ENCODE results near the gene ERCC1. TPM values are rescaled to one million over a fixed set of nuclear protein-coding genes. Genes with fewer than 3 reads are reported as not detected.

The ERCC1 gene
- total and polyA plus RNA-seq, 7 donors = 27.3 to 67.0 (median 41.8) TPM

GRCh38 chr19:45358213-45358792 is 65.4 kb downstream of the ERCC1 start:
- Histone ChIP-seq H3K36me3 (peaks cover 0 to 46% (median 5%) of the 10 kb centered on the region in 4 donors), H3K27me3 (no peaks in the 10 kb centered on the region), H3K4me1 (no peaks in the 10 kb centered on the region), H3K27ac (no peak overlapping the region), H3K9me3 (no peaks in the 10 kb centered on the region), H3K4me3 (no peak overlapping the region)
- TF ChIP-seq, protein P1, sequence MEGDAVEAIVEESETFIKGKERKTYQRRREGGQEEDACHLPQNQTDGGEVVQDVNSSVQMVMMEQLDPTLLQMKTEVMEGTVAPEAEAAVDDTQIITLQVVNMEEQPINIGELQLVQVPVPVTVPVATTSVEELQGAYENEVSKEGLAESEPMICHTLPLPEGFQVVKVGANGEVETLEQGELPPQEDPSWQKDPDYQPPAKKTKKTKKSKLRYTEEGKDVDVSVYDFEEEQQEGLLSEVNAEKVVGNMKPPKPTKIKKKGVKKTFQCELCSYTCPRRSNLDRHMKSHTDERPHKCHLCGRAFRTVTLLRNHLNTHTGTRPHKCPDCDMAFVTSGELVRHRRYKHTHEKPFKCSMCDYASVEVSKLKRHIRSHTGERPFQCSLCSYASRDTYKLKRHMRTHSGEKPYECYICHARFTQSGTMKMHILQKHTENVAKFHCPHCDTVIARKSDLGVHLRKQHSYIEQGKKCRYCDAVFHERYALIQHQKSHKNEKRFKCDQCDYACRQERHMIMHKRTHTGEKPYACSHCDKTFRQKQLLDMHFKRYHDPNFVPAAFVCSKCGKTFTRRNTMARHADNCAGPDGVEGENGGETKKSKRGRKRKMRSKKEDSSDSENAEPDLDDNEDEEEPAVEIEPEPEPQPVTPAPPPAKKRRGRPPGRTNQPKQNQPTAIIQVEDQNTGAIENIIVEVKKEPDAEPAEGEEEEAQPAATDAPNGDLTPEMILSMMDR (IDR thresholded peaks at IDR 0.05) = no peak
- TF ChIP-seq EP300 (IDR thresholded peaks at IDR 0.05) (no peak), POLR2AphosphoS5 (IDR thresholded peaks at IDR 0.05) (no peak), POLR2A (IDR thresholded peaks at IDR 0.05) (no peak)
- DNase-seq = no peak
- whole genome bisulfite sequencing, 2 donors = 94% methylated on average over 12 of the region's 12 CpGs
- intact Hi-C loops (cut with DNase I) = no loop called here

DNA sequence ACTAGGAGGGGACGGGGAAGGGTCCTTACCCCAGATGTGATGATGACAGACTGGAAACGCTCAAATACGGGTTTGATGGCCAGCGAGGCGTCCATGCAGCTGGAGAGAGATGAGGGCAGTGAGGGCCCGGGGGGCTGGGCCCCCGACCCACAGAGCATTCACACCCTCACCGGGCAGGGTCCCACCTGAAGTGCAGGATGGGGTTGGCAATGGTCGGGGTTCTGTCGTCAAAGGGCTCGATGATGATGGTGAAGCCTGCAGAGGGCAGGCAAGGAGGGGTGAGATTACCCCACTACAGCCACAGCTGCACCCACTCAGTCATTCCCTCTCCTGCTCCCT is 66.3 kb downstream of the ERCC1 start:
- Histone ChIP-seq H3K36me3 (peaks cover 0 to 47% (median 5%) of the 10 kb centered on the region in 4 donors), H3K9me3 (no peaks in the 10 kb centered on the region), H3K27ac (no peak overlapping the region), H3K4me3 (no peak overlapping the region), H3K27me3 (no peaks in the 10 kb centered on the region), H3K4me1 (no peaks in the 10 kb centered on the region)
- intact Hi-C loops (cut with DNase I) = no loop called here
- TF ChIP-seq, protein P1 (IDR thresholded peaks at IDR 0.05) = no peak
- TF ChIP-seq EP300 (IDR thresholded peaks at IDR 0.05) (no peak), POLR2AphosphoS5 (IDR thresholded peaks at IDR 0.05) (no peak)
- no peak for DNase-seq
- 93 to 95% methylated on average over 11 of the region's 11 CpGs for WGBS, 2 donors

Small RNAs within 50 kb of the gene (small RNA-seq; reads per million reads assigned to genes)
- 0 reads per million in 3 donors for gene MIR6088

Other genes with a start within 250 kb of the ERCC1 start
- 10 to 100 TPM; 15.1 to 36.4 (median 27.2) TPM for gene TRAPPC6A, start 245.7 kb downstream of the ERCC1 start, total RNA-seq
- 10 to 100 TPM; 50.3 to 67.5 (median 66.1) TPM for gene TRAPPC6A, start 245.7 kb downstream of the ERCC1 start, polyA plus RNA-seq
- gene BLOC1S3, start 245.1 kb downstream of the ERCC1 start, total RNA-seq = 10 to 100 TPM in 1 of 4 donors, 1 to 10 TPM in 3; 6.1 to 10.9 (median 7.8) TPM
- 1 to 10 TPM; 2.8 to 7.0 (median 3.0) TPM for gene BLOC1S3, start 245.1 kb downstream of the ERCC1 start, polyA plus RNA-seq
- under 1 TPM in 2 of 4 donors, not detected in 2; 0.14 to 0.33 TPM for gene EXOC3L2, start 178.5 kb downstream of the ERCC1 start, total RNA-seq
- gene EXOC3L2, start 178.5 kb downstream of the ERCC1 start, polyA plus RNA-seq = 1 to 10 TPM in 1 of 3 donors, under 1 TPM in 1, not detected in 1; 0.69 to 1.7 TPM
- 10 to 100 TPM; 12.7 to 39.9 (median 15.2) TPM for gene MARK4, start 172.6 kb downstream of the ERCC1 start, total RNA-seq
- gene MARK4, start 172.6 kb downstream of the ERCC1 start, polyA plus RNA-seq = 10 to 100 TPM in 1 of 3 donors, 1 to 10 TPM in 2; 6.2 to 12.3 (median 7.2) TPM
- gene CKM, start 101.0 kb downstream of the ERCC1 start, total RNA-seq = 1 to 10 TPM in 1 of 4 donors, under 1 TPM in 3; 0.66 to 1.1 (median 0.77) TPM
- 10 to 100 TPM in 1 of 3 donors, 1 to 10 TPM in 1, under 1 TPM in 1; 0.48 to 14.4 (median 5.8) TPM for gene CKM, start 101.0 kb downstream of the ERCC1 start, polyA plus RNA-seq
- gene KLC3, start 83.2 kb downstream of the ERCC1 start, total RNA-seq = not detected
- under 1 TPM in 1 of 3 donors, not detected in 2; 0.09 TPM for gene KLC3, start 83.2 kb downstream of the ERCC1 start, polyA plus RNA-seq
- gene ERCC2, start 53.3 kb downstream of the ERCC1 start, total RNA-seq = 10 to 100 TPM in 1 of 4 donors, 1 to 10 TPM in 3; 4.6 to 12.8 (median 9.8) TPM
- gene ERCC2, start 53.3 kb downstream of the ERCC1 start, polyA plus RNA-seq = 10 to 100 TPM in 1 of 3 donors, 1 to 10 TPM in 2; 4.2 to 12.9 (median 9.0) TPM
- gene PPP1R13L, start 18.8 kb downstream of the ERCC1 start, total RNA-seq = 1 to 10 TPM; 5.8 to 9.4 (median 7.7) TPM
- gene PPP1R13L, start 18.8 kb downstream of the ERCC1 start, polyA plus RNA-seq = 10 to 100 TPM; 15.6 to 34.0 (median 18.0) TPM
- gene POLR1G, start 17.3 kb downstream of the ERCC1 start, total RNA-seq = 1 to 10 TPM; 1.6 to 4.2 (median 3.8) TPM
- gene POLR1G, start 17.3 kb downstream of the ERCC1 start, polyA plus RNA-seq = 1 to 10 TPM; 1.2 to 5.6 (median 2.3) TPM
- 10 to 100 TPM in 3 of 4 donors, 1 to 10 TPM in 1; 1.1 to 28.1 (median 23.1) TPM for gene FOSB, start 44.1 kb upstream of the ERCC1 start, total RNA-seq
- gene FOSB, start 44.1 kb upstream of the ERCC1 start, polyA plus RNA-seq = 10 to 100 TPM in 1 of 3 donors, 1 to 10 TPM in 2; 3.7 to 11.0 (median 5.4) TPM
- 10 to 100 TPM; 15.0 to 23.5 (median 19.2) TPM for gene RTN2, start 73.1 kb upstream of the ERCC1 start, total RNA-seq
- gene RTN2, start 73.1 kb upstream of the ERCC1 start, polyA plus RNA-seq = 10 to 100 TPM in 2 of 3 donors, 1 to 10 TPM in 1; 9.5 to 15.0 (median 12.0) TPM
- gene PPM1N, start 74.5 kb upstream of the ERCC1 start, total RNA-seq = 1 to 10 TPM; 1.2 to 2.5 (median 2.2) TPM
- gene PPM1N, start 74.5 kb upstream of the ERCC1 start, polyA plus RNA-seq = 1 to 10 TPM; 3.0 to 4.2 (median 3.5) TPM
- gene VASP, start 83.6 kb upstream of the ERCC1 start, total RNA-seq = 100 to 1,000 TPM; 101 to 205 (median 128) TPM
- 100 to 1,000 TPM; 160 to 223 (median 164) TPM for gene VASP, start 83.6 kb upstream of the ERCC1 start, polyA plus RNA-seq
- 1 to 10 TPM; 5.4 to 9.9 (median 8.1) TPM for gene OPA3, start 160.9 kb upstream of the ERCC1 start, total RNA-seq
- 10 to 100 TPM in 1 of 3 donors, 1 to 10 TPM in 2; 3.0 to 11.3 (median 4.4) TPM for gene OPA3, start 160.9 kb upstream of the ERCC1 start, polyA plus RNA-seq
- 1 to 10 TPM in 1 of 4 donors, under 1 TPM in 3; 0.55 to 1.9 (median 0.85) TPM for gene GPR4, start 178.3 kb upstream of the ERCC1 start, total RNA-seq
- 1 to 10 TPM in 2 of 3 donors, under 1 TPM in 1; 0.46 to 1.8 (median 1.8) TPM for gene GPR4, start 178.3 kb upstream of the ERCC1 start, polyA plus RNA-seq
- gene EML2, start 215.5 kb upstream of the ERCC1 start, total RNA-seq = 10 to 100 TPM; 10.4 to 34.6 (median 14.7) TPM
- gene EML2, start 215.5 kb upstream of the ERCC1 start, polyA plus RNA-seq = 10 to 100 TPM; 40.2 to 75.6 (median 40.5) TPM
- gene GIPR, start 244.3 kb upstream of the ERCC1 start, total RNA-seq = not detected
- 10 to 100 TPM in 1 of 3 donors, 1 to 10 TPM in 1, under 1 TPM in 1; 0.69 to 11.8 (median 3.6) TPM for gene GIPR, start 244.3 kb upstream of the ERCC1 start, polyA plus RNA-seq